ENCODE results near the gene CCDC82.

The CCDC82 gene

DNA sequence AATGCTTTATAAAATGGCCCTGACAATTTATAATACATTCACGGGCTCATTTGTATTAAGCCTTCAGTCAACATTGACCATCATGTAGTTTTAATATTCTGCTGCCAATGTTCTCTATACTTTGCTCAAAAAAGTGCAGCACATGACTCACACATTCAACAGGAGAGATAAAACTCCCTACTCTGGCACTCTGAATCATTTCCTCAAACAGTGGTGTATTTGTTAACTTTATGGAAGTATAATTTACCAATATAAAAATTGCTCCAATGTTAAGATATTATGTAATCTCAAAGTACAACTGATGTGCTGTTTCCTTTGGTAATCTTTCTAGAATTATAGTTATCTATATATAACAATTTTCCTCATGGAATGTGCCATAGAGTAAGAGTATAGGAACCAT is 86.6 kb downstream of the CCDC82 start:
- DNase-seq = no peak
